CD14-positive monocyte (primary cell): ENCODE data around the gene PMF1. TPM values are rescaled to one million over a fixed set of nuclear protein-coding genes. Genes with fewer than 3 reads are reported as not detected.

ENCODE experiments used
- DNase-seq, 3 donors: peaks; one replicate each; pipeline ENCODE4 v3.0.0-alpha.2; 2011 to 2022
- H2AFZ ChIP-seq: 2 replicates; pipeline ENCODE4 v1.6.0; 2012; ENCODE audit warnings: mild to moderate bottlenecking, low read depth, low read length, inconsistent platforms; ENCODE audit not compliant: insufficient read depth, poor library complexity, severe bottlenecking
- H3K27ac ChIP-seq, 2 donors: 1 replicate in 1 of 2; 2 replicates in 1 of 2; pipeline ENCODE4 v1.5.1; 2012 to 2013; ENCODE audit warnings: low read length in 2 of 2, control low read depth in 1 of 2, inconsistent platforms in 1 of 2, low read depth in 1 of 2, mild to moderate bottlenecking in 1 of 2
- H3K27me3 ChIP-seq, 2 donors: one replicate each; pipeline versions ENCODE4 v1.6.0 to v1.6.1; 2011 to 2013; ENCODE audit warnings: low read length in 2 of 2; ENCODE audit not compliant: control insufficient read depth in 2 of 2, insufficient read depth in 2 of 2
- H3K36me3 ChIP-seq, 2 donors: replicated peaks in 1 of 2; 1 replicate in 1 of 2; 2 replicates in 1 of 2; pipeline versions ENCODE4 v1.5.1 to v1.6.1; 2012 to 2013; ENCODE audit warnings: low read length in 2 of 2, control low read depth in 1 of 2, inconsistent platforms in 1 of 2, mild to moderate bottlenecking in 1 of 2; ENCODE audit not compliant: insufficient read depth in 2 of 2, control insufficient read depth in 1 of 2
- H3K4me1 ChIP-seq, 2 donors: 1 replicate in 1 of 2; 2 replicates in 1 of 2; pipeline versions ENCODE4 v1.5.1 to v1.6.1; 2012 to 2013; ENCODE audit warnings: low read length in 2 of 2, control low read depth in 1 of 2, inconsistent platforms in 1 of 2, mild to moderate bottlenecking in 1 of 2, moderate library complexity in 1 of 2; ENCODE audit not compliant: insufficient read depth in 2 of 2, control insufficient read depth in 1 of 2
- H3K4me2 ChIP-seq: replicated peaks from 2 replicates; pipeline ENCODE3; 2012; ENCODE audit warnings: low read length, moderate library complexity, mild to moderate bottlenecking; ENCODE audit not compliant: poor library complexity, severe bottlenecking; ENCODE audit errors: extremely low read depth
- H3K4me3 ChIP-seq, 3 experiments: fragments of 200-600 bp in 1 of 3; sonication (generic) in 1 of 3; replicated peaks in 1 of 3; 1 replicate in 2 of 3; 2 replicates in 1 of 3; pipeline ENCODE4 v1.5.1; 2011 to 2013; ENCODE audit warnings: low read length in 3 of 3, mild to moderate bottlenecking in 3 of 3, control low read depth in 2 of 3, low read depth in 2 of 3, inconsistent platforms in 1 of 3, moderate library complexity in 1 of 3
- H3K79me2 ChIP-seq: 2 replicates; pipeline ENCODE4 v1.6.0; 2012; ENCODE audit warnings: mild to moderate bottlenecking, control low read depth, inconsistent platforms, low read length, moderate library complexity; ENCODE audit not compliant: insufficient read depth
- H3K9ac ChIP-seq: 2 replicates; pipeline ENCODE4 v1.6.0; 2017; ENCODE audit warnings: low read length, mild to moderate bottlenecking; ENCODE audit not compliant: insufficient read depth, poor library complexity, severe bottlenecking
- H3K9me3 ChIP-seq, 2 donors: replicated peaks in 1 of 2; 1 replicate in 1 of 2; 2 replicates in 1 of 2; pipeline versions ENCODE4 v1.5.1 to v1.6.1; 2012 to 2013; ENCODE audit warnings: low read length in 2 of 2, control low read depth in 1 of 2; ENCODE audit not compliant: control insufficient read depth in 1 of 2, insufficient read depth in 1 of 2
- H4K20me1 ChIP-seq: 2 replicates; pipeline ENCODE4 v1.6.0; 2012; ENCODE audit warnings: mild to moderate bottlenecking, low read length, control low read depth, moderate library complexity; ENCODE audit not compliant: insufficient read depth
- H3K27ac Mint-ChIP-seq, 7 donors: one replicate each; pipeline ENCODE4 v1.8.0; 2020; ENCODE audit warnings: mild to moderate bottlenecking in 7 of 7, mixed read lengths in 7 of 7, moderate library complexity in 6 of 7, inconsistent platforms in 2 of 7
- H3K27me3 Mint-ChIP-seq, 3 donors: one replicate each; pipeline ENCODE4 v1.8.0; 2021 to 2022; ENCODE audit warnings: low read depth in 3 of 3, mild to moderate bottlenecking in 3 of 3, mixed read lengths in 3 of 3, moderate library complexity in 3 of 3, inconsistent platforms in 1 of 3
- H3K36me3 Mint-ChIP-seq, 2 donors: one replicate each; pipeline ENCODE4 v1.8.0; 2020; ENCODE audit warnings: mixed read lengths in 2 of 2, inconsistent platforms in 1 of 2, mild to moderate bottlenecking in 1 of 2
- H3K4me1 Mint-ChIP-seq: one replicate; pipeline ENCODE4 v1.8.0; 2020; ENCODE audit warnings: mild to moderate bottlenecking, mixed read lengths
- H3K4me3 Mint-ChIP-seq, 2 donors: one replicate each; pipeline ENCODE4 v1.8.0; 2020; ENCODE audit warnings: mild to moderate bottlenecking in 2 of 2, mixed read lengths in 2 of 2, moderate library complexity in 1 of 2
- H3K9me3 Mint-ChIP-seq, 7 donors: one replicate each; pipeline ENCODE4 v1.8.0; 2020 to 2022; ENCODE audit warnings: mixed read lengths in 7 of 7, mild to moderate bottlenecking in 6 of 7, moderate library complexity in 6 of 7, inconsistent platforms in 2 of 7
- WGBS: methylation state at CpG from one replicate; pipeline ENCODE4 v1.1.5; 2013; ENCODE audit warnings: missing lambda C conversion rate; ENCODE audit not compliant: insufficient coverage; 5-methylcytosine and 5-hydroxymethylcytosine counted together
- intact Hi-C, 2 donors: fragments of 100-400 bp; cut with micrococcal nuclease; formaldehyde crosslinking; loops; one replicate each; pipeline versions ENCODE4 v1.15.0 to v1.15.1; 2023
- polyA plus RNA-seq, 3 donors: library from polyadenylated mRNA; depleted of rRNA in 1 of 3; unstranded in 2 of 3; stranded (reverse) in 1 of 3; fragments of 300-500 nt in 2 of 3; fragments of >200 nt in 1 of 3; fragmentation: Illumina TruSeq in 2 of 3; gene quantifications; 1 replicate in 2 of 3; 2 replicates in 1 of 3; pipeline ENCODE4 v1.2.3, GENCODE V29; 2012 to 2021
- TF ChIP-seq, protein P1 (sequence below): fragments of 200-600 bp; IDR thresholded peaks from one replicate; pipeline ENCODE4 v1.8.0; 2022; ENCODE audit warnings: antibody characterized with exemption, mild to moderate bottlenecking

Gene PMF1
- polyA plus RNA-seq, 3 donors = 83.7 to 90.4 (median 86.1) TPM

DNA sequence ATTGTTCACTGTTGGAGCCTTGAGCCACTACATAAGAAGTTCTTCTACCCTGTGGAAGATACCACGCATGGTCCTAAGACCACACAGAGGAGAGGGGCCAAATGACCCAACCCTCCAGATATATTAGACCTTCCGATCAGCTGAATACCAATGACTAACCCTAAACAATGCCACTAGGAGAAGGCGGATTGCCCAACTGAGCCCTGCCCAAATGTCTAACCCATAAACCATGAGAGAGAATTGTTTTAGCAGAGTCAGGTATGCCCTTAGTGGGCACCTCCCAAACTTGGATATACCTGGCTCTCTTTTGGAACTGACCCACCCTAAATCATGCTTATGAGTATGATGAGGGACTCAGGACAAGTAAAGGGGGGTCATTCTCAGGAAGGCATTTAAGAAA is 57.5 kb downstream of the PMF1 start:
- H3K9me3 Mint-ChIP-seq = peaks cover 0 to 2% (median 0%) of the 10 kb centered on the region in 7 donors
- H4K20me1 ChIP-seq = peaks cover 37% of the 10 kb centered on the region
- no peak for DNase-seq
- H3K27me3 ChIP-seq = no peaks in the 10 kb centered on the region
- H3K27ac ChIP-seq = no peak overlapping the region
- TF ChIP-seq, protein P1, sequence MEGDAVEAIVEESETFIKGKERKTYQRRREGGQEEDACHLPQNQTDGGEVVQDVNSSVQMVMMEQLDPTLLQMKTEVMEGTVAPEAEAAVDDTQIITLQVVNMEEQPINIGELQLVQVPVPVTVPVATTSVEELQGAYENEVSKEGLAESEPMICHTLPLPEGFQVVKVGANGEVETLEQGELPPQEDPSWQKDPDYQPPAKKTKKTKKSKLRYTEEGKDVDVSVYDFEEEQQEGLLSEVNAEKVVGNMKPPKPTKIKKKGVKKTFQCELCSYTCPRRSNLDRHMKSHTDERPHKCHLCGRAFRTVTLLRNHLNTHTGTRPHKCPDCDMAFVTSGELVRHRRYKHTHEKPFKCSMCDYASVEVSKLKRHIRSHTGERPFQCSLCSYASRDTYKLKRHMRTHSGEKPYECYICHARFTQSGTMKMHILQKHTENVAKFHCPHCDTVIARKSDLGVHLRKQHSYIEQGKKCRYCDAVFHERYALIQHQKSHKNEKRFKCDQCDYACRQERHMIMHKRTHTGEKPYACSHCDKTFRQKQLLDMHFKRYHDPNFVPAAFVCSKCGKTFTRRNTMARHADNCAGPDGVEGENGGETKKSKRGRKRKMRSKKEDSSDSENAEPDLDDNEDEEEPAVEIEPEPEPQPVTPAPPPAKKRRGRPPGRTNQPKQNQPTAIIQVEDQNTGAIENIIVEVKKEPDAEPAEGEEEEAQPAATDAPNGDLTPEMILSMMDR = no peak
- WGBS = no CpG with 5 or more reads among the region's 3 CpGs
- no peak overlapping the region for H3K4me3 Mint-ChIP-seq
- H3K4me3 ChIP-seq = no peak overlapping the region
- peaks cover 18% of the 10 kb centered on the region for H3K79me2 ChIP-seq
- peak overlapping the region in 1 of 7 donors; percentile 4 for H3K27ac Mint-ChIP-seq
- peaks cover 0 to 2% of the 10 kb centered on the region in 2 donors for H3K4me1 ChIP-seq
- H3K36me3 Mint-ChIP-seq = peaks cover 86 to 97% of the 10 kb centered on the region in 2 donors
- H3K4me1 Mint-ChIP-seq = no peaks in the 10 kb centered on the region
- peaks cover 93 to 100% of the 10 kb centered on the region in 2 donors for H3K36me3 ChIP-seq
- intact Hi-C loops = loop anchor here in 1 of 2 donors (10.0 kb wide), 1 partner anchor 64 kb away; the partner anchor contains the start of genes CCT3 and TSACC
- no peaks in the 10 kb centered on the region for H3K9me3 ChIP-seq
- no peak overlapping the region for H3K9ac ChIP-seq
- peaks cover 0 to 2% (median 0%) of the 10 kb centered on the region in 3 donors for H3K27me3 Mint-ChIP-seq
- H2AFZ ChIP-seq = no peak overlapping the region
- H3K4me2 ChIP-seq = no peak overlapping the region

DNA sequence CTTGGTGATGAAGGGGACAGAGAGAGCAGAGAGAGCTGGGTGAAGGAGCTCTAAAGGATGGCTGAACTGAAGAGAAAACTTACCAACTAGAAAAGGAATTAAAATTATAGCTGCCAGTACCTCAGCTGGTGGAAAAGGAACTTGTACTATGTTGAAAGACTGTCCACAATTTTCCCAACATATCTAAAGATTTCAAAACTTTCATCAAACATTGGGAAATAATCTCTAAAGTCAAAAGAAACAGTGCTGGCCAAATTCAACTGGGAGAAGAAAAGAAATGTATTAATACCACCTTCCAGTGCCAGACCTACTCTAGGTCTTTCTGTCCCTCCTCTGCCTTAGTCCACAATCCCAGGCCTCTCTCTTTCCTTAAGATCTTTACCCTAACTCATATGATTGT is 63.7 kb downstream of the PMF1 start:
- peak overlapping the region; percentile 80 to 89 for H3K27ac ChIP-seq
- Mint-ChIP-seq H3K27ac (peak overlapping the region; percentile 85 to 95 (median 88)), H3K36me3 (peaks cover 59 to 81% of the 10 kb centered on the region in 2 donors), H3K27me3 (no peaks in the 10 kb centered on the region), H3K9me3 (no peaks in the 10 kb centered on the region), H3K4me3 (peak overlapping the region; percentile 67 to 83), H3K4me1 (peaks cover 50% of the 10 kb centered on the region)
- H3K36me3 ChIP-seq = peaks cover 65 to 73% of the 10 kb centered on the region in 2 donors
- intact Hi-C loops = loop anchor here in 1 of 2 donors (10.0 kb wide), 1 partner anchor 58 kb away; the partner anchor contains the start of genes CCT3 and TSACC
- H3K4me2 ChIP-seq = peak overlapping the region; percentile 73
- H2AFZ ChIP-seq = no peak overlapping the region
- peaks cover 41% of the 10 kb centered on the region for H4K20me1 ChIP-seq
- H3K9me3 ChIP-seq = no peaks in the 10 kb centered on the region
- peaks cover 60 to 63% of the 10 kb centered on the region in 2 donors for H3K4me1 ChIP-seq
- TF ChIP-seq, protein P1 = no peak
- peaks cover 55% of the 10 kb centered on the region for H3K79me2 ChIP-seq
- H3K9ac ChIP-seq = peak overlapping the region; percentile 32
- H3K4me3 ChIP-seq = peak overlapping the region in 2 of 3 experiments; percentile 8 to 65
- DNase-seq = peak in 2 of 3 donors; percentile 43 to 73
- no peaks in the 10 kb centered on the region for H3K27me3 ChIP-seq
